Measurements from ENCODE around the gene BRMS1.
"Not testable (repeated sequence)": the region's sequence is repeated elsewhere in the genome, so short reads cannot be mapped to it uniquely, and the experiment has no call there.

BRMS1 gene

GRCh38 chr11:66321606-66322005 lies 23.3 kb downstream of the BRMS1 start:
- Histone ChIP-seq H3K18ac (ENCODE audit: low read depth in 1 of 2, low read length in 2 of 2) (no peak overlapping the region), H3K27ac (ENCODE audit: low read length, poor library complexity, severe bottlenecking) (no peak overlapping the region), H2AFZ (ENCODE audit: low read depth, low read length) (no peak overlapping the region), H3K4ac (ENCODE audit: low read depth in 1 of 2, low read length in 2 of 2) (no peak overlapping the region), H4K91ac (ENCODE audit: low read length) (no peak overlapping the region), H2BK12ac (ENCODE audit: low read length in 2 of 2) (peak overlapping the region in 1 of 2 experiments; percentile 37), H3K4me3 (ENCODE audit: insufficient read depth in 1 of 2, low read depth in 1 of 2, low read length in 2 of 2) (no peak overlapping the region), H3K4me1 (ENCODE audit: control insufficient read depth, insufficient read depth, low read depth, low read length) (peaks cover 43% of the 10 kb centered on the region), H2AK5ac (ENCODE audit: low read length, severe bottlenecking) (no peak overlapping the region), H2BK120ac (ENCODE audit: low read depth, low read length) (no peak overlapping the region), H3K23ac (ENCODE audit: low read length in 2 of 2) (no peak overlapping the region), H2BK15ac (ENCODE audit: low read depth, poor library complexity, severe bottlenecking) (no peak overlapping the region), H4K8ac (ENCODE audit: low read length) (no peak overlapping the region), H3K9ac (ENCODE audit: low read length) (no peak overlapping the region), H3K9me3 (ENCODE audit: control insufficient read depth, low read length) (no peaks in the 10 kb centered on the region), H3K36me3 (ENCODE audit: control insufficient read depth in 1 of 2, insufficient read depth in 2 of 2, low read depth in 1 of 2, low read length in 2 of 2) (peaks cover 0 to 2% of the 10 kb centered on the region in 2 experiments), H3K14ac (ENCODE audit: low read length in 2 of 2) (no peak overlapping the region), H2BK5ac (ENCODE audit: low read depth, low read length, poor library complexity, severe bottlenecking) (no peak overlapping the region), H3K27me3 (ENCODE audit: control insufficient read depth in 1 of 2, insufficient read depth in 1 of 2, low read length in 2 of 2) (no peaks in the 10 kb centered on the region), H3K79me1 (replicated peaks; ENCODE audit: low read length, poor library complexity, severe bottlenecking) (peaks cover under 1% of the 10 kb centered on the region), H3K4me2 (ENCODE audit: low read length, poor library complexity, severe bottlenecking) (no peak overlapping the region)
- DNase-seq: no peak
- WGBS: 89% methylated on average over 4 of the region's 4 CpGs

GRCh38 chr11:66320748-66321147 lies 24.2 kb downstream of the BRMS1 start:
- WGBS: 98% methylated on average over 4 of the region's 6 CpGs
- H3K9ac ChIP-seq (ENCODE audit: low read length); H3K27ac ChIP-seq (ENCODE audit: low read length, poor library complexity, severe bottlenecking); H3K4me3 ChIP-seq (ENCODE audit: insufficient read depth in 1 of 2, low read depth in 1 of 2, low read length in 2 of 2); H2AK5ac ChIP-seq (ENCODE audit: low read length, severe bottlenecking); H2BK5ac ChIP-seq (ENCODE audit: low read depth, low read length, poor library complexity, severe bottlenecking); DNase-seq; H2BK120ac ChIP-seq (ENCODE audit: low read depth, low read length); H3K4me2 ChIP-seq (ENCODE audit: low read length, poor library complexity, severe bottlenecking); H4K8ac ChIP-seq (ENCODE audit: low read length); H3K27me3 ChIP-seq (ENCODE audit: control insufficient read depth in 1 of 2, insufficient read depth in 1 of 2, low read length in 2 of 2); H3K9me3 ChIP-seq (ENCODE audit: control insufficient read depth, low read length); H3K36me3 ChIP-seq (ENCODE audit: control insufficient read depth in 1 of 2, insufficient read depth in 2 of 2, low read depth in 1 of 2, low read length in 2 of 2); H4K91ac ChIP-seq (ENCODE audit: low read length); H3K18ac ChIP-seq (ENCODE audit: low read depth in 1 of 2, low read length in 2 of 2); H2AFZ ChIP-seq (ENCODE audit: low read depth, low read length); H3K14ac ChIP-seq (ENCODE audit: low read length in 2 of 2); H3K4ac ChIP-seq (ENCODE audit: low read depth in 1 of 2, low read length in 2 of 2); H3K79me1 ChIP-seq (replicated peaks; ENCODE audit: low read length, poor library complexity, severe bottlenecking); H2BK12ac ChIP-seq (ENCODE audit: low read length in 2 of 2); H3K23ac ChIP-seq (ENCODE audit: low read length in 2 of 2); H2BK15ac ChIP-seq (ENCODE audit: low read depth, poor library complexity, severe bottlenecking): not testable (repeated sequence)
- H3K4me1 ChIP-seq (ENCODE audit: control insufficient read depth, insufficient read depth, low read depth, low read length): peaks cover 43% of the 10 kb centered on the region

GRCh38 chr11:66320289-66320688 lies 24.6 kb downstream of the BRMS1 start:
- H3K27me3 ChIP-seq (ENCODE audit: control insufficient read depth in 1 of 2, insufficient read depth in 1 of 2, low read length in 2 of 2): not testable (repeated sequence)

GRCh38 chr11:66318600-66318970 lies 26.3 kb downstream of the BRMS1 start:
- H2BK120ac ChIP-seq (ENCODE audit: low read depth, low read length): peak overlapping the region; percentile 99
- H2AFZ ChIP-seq (ENCODE audit: low read depth, low read length): peak overlapping the region; percentile 54
- peak overlapping the region; percentile 95 for H4K8ac ChIP-seq (ENCODE audit: low read length)
- H3K14ac ChIP-seq (ENCODE audit: low read length in 2 of 2): no peak overlapping the region
- no peak overlapping the region for H2BK5ac ChIP-seq (ENCODE audit: low read depth, low read length, poor library complexity, severe bottlenecking)
- peak overlapping the region in 1 of 2 experiments; percentile 44 for H3K23ac ChIP-seq (ENCODE audit: low read length in 2 of 2)
- WGBS: 85% methylated on average over 3 of the region's 3 CpGs
- peak overlapping the region; percentile 93 for H2BK15ac ChIP-seq (ENCODE audit: low read depth, poor library complexity, severe bottlenecking)
- DNase-seq: no peak
- H3K4me2 ChIP-seq (ENCODE audit: low read length, poor library complexity, severe bottlenecking): no peak overlapping the region
- no peaks in the 10 kb centered on the region for H3K27me3 ChIP-seq (ENCODE audit: control insufficient read depth in 1 of 2, insufficient read depth in 1 of 2, low read length in 2 of 2)
- H3K27ac ChIP-seq (ENCODE audit: low read length, poor library complexity, severe bottlenecking): peak overlapping the region; percentile 67
- peak overlapping the region; percentile 94 for H4K91ac ChIP-seq (ENCODE audit: low read length)
- peak overlapping the region; percentile 96 to 99 for H3K18ac ChIP-seq (ENCODE audit: low read depth in 1 of 2, low read length in 2 of 2)
- peaks cover 5% of the 10 kb centered on the region for H3K79me1 ChIP-seq (replicated peaks; ENCODE audit: low read length, poor library complexity, severe bottlenecking)
- H3K9me3 ChIP-seq (ENCODE audit: control insufficient read depth, low read length): no peaks in the 10 kb centered on the region
- H2AK5ac ChIP-seq (ENCODE audit: low read length, severe bottlenecking): peak overlapping the region; percentile 11
- H3K4ac ChIP-seq (ENCODE audit: low read depth in 1 of 2, low read length in 2 of 2): peak overlapping the region; percentile 91 to 95
- H3K9ac ChIP-seq (ENCODE audit: low read length): peak overlapping the region; percentile 81
- H3K4me1 ChIP-seq (ENCODE audit: control insufficient read depth, insufficient read depth, low read depth, low read length): peaks cover 42% of the 10 kb centered on the region
- H2BK12ac ChIP-seq (ENCODE audit: low read length in 2 of 2): peak overlapping the region; percentile 98
- peak overlapping the region in 1 of 2 experiments; percentile 31 for H3K4me3 ChIP-seq (ENCODE audit: insufficient read depth in 1 of 2, low read depth in 1 of 2, low read length in 2 of 2)
- peaks cover 8 to 17% of the 10 kb centered on the region in 2 experiments for H3K36me3 ChIP-seq (ENCODE audit: control insufficient read depth in 1 of 2, insufficient read depth in 2 of 2, low read depth in 1 of 2, low read length in 2 of 2)

More at GRCh38 chr11:66320289-66320688, 24.6 kb downstream of the BRMS1 start:
- H3K9me3 ChIP-seq (ENCODE audit: control insufficient read depth, low read length); DNase-seq; H3K27ac ChIP-seq (ENCODE audit: low read length, poor library complexity, severe bottlenecking); H3K18ac ChIP-seq (ENCODE audit: low read depth in 1 of 2, low read length in 2 of 2); H3K9ac ChIP-seq (ENCODE audit: low read length); H3K4me3 ChIP-seq (ENCODE audit: insufficient read depth in 1 of 2, low read depth in 1 of 2, low read length in 2 of 2); H2BK12ac ChIP-seq (ENCODE audit: low read length in 2 of 2); H2AFZ ChIP-seq (ENCODE audit: low read depth, low read length); H4K8ac ChIP-seq (ENCODE audit: low read length); H3K79me1 ChIP-seq (replicated peaks; ENCODE audit: low read length, poor library complexity, severe bottlenecking); H3K4me2 ChIP-seq (ENCODE audit: low read length, poor library complexity, severe bottlenecking); H3K4ac ChIP-seq (ENCODE audit: low read depth in 1 of 2, low read length in 2 of 2); H3K14ac ChIP-seq (ENCODE audit: low read length in 2 of 2); H2BK15ac ChIP-seq (ENCODE audit: low read depth, poor library complexity, severe bottlenecking); H2BK120ac ChIP-seq (ENCODE audit: low read depth, low read length); H4K91ac ChIP-seq (ENCODE audit: low read length); H2AK5ac ChIP-seq (ENCODE audit: low read length, severe bottlenecking); H3K23ac ChIP-seq (ENCODE audit: low read length in 2 of 2); H2BK5ac ChIP-seq (ENCODE audit: low read depth, low read length, poor library complexity, severe bottlenecking): not testable (repeated sequence)
- peaks cover 42% of the 10 kb centered on the region for H3K4me1 ChIP-seq (ENCODE audit: control insufficient read depth, insufficient read depth, low read depth, low read length)
- H3K36me3 ChIP-seq (ENCODE audit: control insufficient read depth in 1 of 2, insufficient read depth in 2 of 2, low read depth in 1 of 2, low read length in 2 of 2): peaks cover 6 to 10% of the 10 kb centered on the region in 2 experiments
- WGBS: 100% methylated on average over 1 of the region's 2 CpGs
